Trophoblast cell (in vitro differentiated cells and primary cell): ENCODE results near the gene VILL.
A peak's percentile ranks its signal among the peaks of the same experiment; 100 is the strongest.
"Not testable (repeated sequence)": the region's sequence is repeated elsewhere in the genome, so short reads cannot be mapped to it uniquely, and the experiment has no call there.

Experiments used
- DNase-seq, 2 donors: peaks; one replicate each; pipeline ENCODE4 v3.0.0-alpha.2; 2016
- H2AFZ ChIP-seq: 2 replicates; pipeline ENCODE4 v1.6.1; 2013; ENCODE audit warnings: low read length, moderate library complexity, mild to moderate bottlenecking; ENCODE audit not compliant: insufficient read depth, poor library complexity
- H2AK5ac ChIP-seq: 2 replicates; pipeline ENCODE4 v1.6.1; 2013; ENCODE audit warnings: mild to moderate bottlenecking, low read length
- H2BK120ac ChIP-seq: 2 replicates; pipeline ENCODE4 v1.6.1; 2013; ENCODE audit warnings: low read length, mild to moderate bottlenecking, moderate library complexity; ENCODE audit not compliant: insufficient read depth, poor library complexity
- H2BK12ac ChIP-seq: 2 replicates; pipeline ENCODE4 v1.6.1; 2013; ENCODE audit warnings: mild to moderate bottlenecking, low read length, moderate library complexity
- H2BK5ac ChIP-seq: 2 replicates; pipeline ENCODE4 v1.6.1; 2013; ENCODE audit warnings: low read length, low read depth, moderate library complexity, mild to moderate bottlenecking; ENCODE audit not compliant: poor library complexity
- H3K14ac ChIP-seq: 2 replicates; pipeline ENCODE4 v1.6.1; 2013; ENCODE audit warnings: mild to moderate bottlenecking, low read length
- H3K18ac ChIP-seq: 2 replicates; pipeline ENCODE4 v1.6.1; 2013; ENCODE audit warnings: mild to moderate bottlenecking, low read length
- H3K23ac ChIP-seq: 2 replicates; pipeline ENCODE4 v1.6.1; 2013; ENCODE audit warnings: low read length
- H3K27ac ChIP-seq: 2 replicates; pipeline ENCODE4 v1.5.1; 2013; ENCODE audit warnings: low read depth, mild to moderate bottlenecking, inconsistent platforms, low read length, moderate library complexity
- H3K27me3 ChIP-seq: 2 replicates; pipeline ENCODE4 v1.6.1; 2013; ENCODE audit warnings: inconsistent platforms, mild to moderate bottlenecking, low read length, moderate library complexity; ENCODE audit not compliant: insufficient read depth
- H3K36me3 ChIP-seq, 2 experiments: 1 replicate in 1 of 2; 2 replicates in 1 of 2; pipeline ENCODE4 v1.6.1; 2013; ENCODE audit warnings: low read length in 2 of 2, mild to moderate bottlenecking in 2 of 2, moderate library complexity in 1 of 2; ENCODE audit not compliant: insufficient read depth in 2 of 2, control insufficient read depth in 1 of 2
- H3K4ac ChIP-seq: 2 replicates; pipeline ENCODE4 v1.6.1; 2013; ENCODE audit warnings: low read depth, mild to moderate bottlenecking, low read length, moderate library complexity
- H3K4me1 ChIP-seq, 2 experiments: 1 replicate in 1 of 2; 2 replicates in 1 of 2; pipeline ENCODE4 v1.6.1; 2013; ENCODE audit warnings: low read length in 2 of 2, mild to moderate bottlenecking in 2 of 2, moderate library complexity in 1 of 2; ENCODE audit not compliant: insufficient read depth in 2 of 2, control insufficient read depth in 1 of 2
- H3K4me2 ChIP-seq: 2 replicates; pipeline ENCODE4 v1.6.1; 2013; ENCODE audit warnings: inconsistent platforms, mild to moderate bottlenecking, low read length, moderate library complexity
- H3K4me3 ChIP-seq: 2 replicates; pipeline ENCODE4 v1.5.1; 2013; ENCODE audit warnings: mild to moderate bottlenecking, low read depth, low read length, inconsistent platforms
- H3K79me1 ChIP-seq: one replicate; pipeline ENCODE4 v1.6.1; 2013; ENCODE audit warnings: low read length
- H3K79me2 ChIP-seq: 2 replicates; pipeline ENCODE4 v1.6.1; 2013; ENCODE audit warnings: low read length, mild to moderate bottlenecking; ENCODE audit not compliant: control insufficient read depth, insufficient read depth, poor library complexity
- H3K9ac ChIP-seq: 2 replicates; pipeline ENCODE4 v1.6.1; 2013; ENCODE audit warnings: mild to moderate bottlenecking, low read length
- H3K9me3 ChIP-seq: 2 replicates; pipeline ENCODE4 v1.6.1; 2013; ENCODE audit warnings: low read depth, mild to moderate bottlenecking, control low read depth, inconsistent platforms, low read length; ENCODE audit not compliant: insufficient read depth
- H4K12ac ChIP-seq: 2 replicates; pipeline ENCODE4 v1.6.1; 2013; ENCODE audit warnings: low read depth, mild to moderate bottlenecking, low read length, moderate library complexity
- H4K8ac ChIP-seq: 2 replicates; pipeline ENCODE4 v1.6.1; 2013; ENCODE audit warnings: low read depth, mild to moderate bottlenecking, low read length, moderate library complexity
- H4K91ac ChIP-seq: one replicate; pipeline ENCODE4 v1.6.1; 2013; ENCODE audit warnings: low read depth, mild to moderate bottlenecking, low read length, moderate library complexity
- WGBS: extraction: QIAGEN DNeasy Blood & Tissue Kit; methylation state at CpG from one replicate; pipeline ENCODE4 v1.1.7; 2013; ENCODE audit warnings: missing lambda C conversion rate; ENCODE audit not compliant: insufficient read length, insufficient coverage; ENCODE audit errors: extremely low coverage; 5-methylcytosine and 5-hydroxymethylcytosine counted together

VILL gene

DNA sequence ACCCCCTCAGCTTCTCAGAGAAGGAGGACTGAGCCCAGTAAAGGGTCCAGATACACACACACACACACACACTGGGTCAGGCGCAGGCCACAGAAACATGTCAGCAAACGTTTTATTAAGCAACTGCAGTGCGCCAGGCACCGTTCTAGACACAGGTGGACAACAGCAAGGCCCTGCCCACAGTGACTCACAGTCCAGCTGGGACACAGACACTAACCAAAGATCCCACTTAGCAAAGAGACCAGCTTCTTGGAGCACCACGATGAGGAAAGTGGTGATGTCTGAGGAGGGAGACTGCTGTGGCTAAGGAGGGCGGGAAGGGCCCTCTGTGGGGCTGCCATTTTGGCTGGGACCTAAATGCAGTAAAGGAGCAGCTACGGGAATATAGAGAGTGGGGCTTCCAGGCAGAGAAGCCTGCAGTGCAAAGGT lies 2.8 kb upstream of the VILL start:
- Histone ChIP-seq H3K9me3 (no peaks in the 10 kb centered on the region), H2BK120ac (no peak overlapping the region), H2AFZ (no peak overlapping the region), H3K18ac (no peak overlapping the region), H3K4me2 (no peak overlapping the region), H2BK5ac (no peak overlapping the region), H3K79me1 (no peaks in the 10 kb centered on the region), H2BK12ac (no peak overlapping the region), H3K14ac (no peak overlapping the region), H2AK5ac (no peak overlapping the region), H3K79me2 (no peaks in the 10 kb centered on the region), H4K8ac (no peak overlapping the region), H3K36me3 (peaks cover 0 to 4% of the 10 kb centered on the region in 2 experiments), H4K91ac (no peak overlapping the region), H3K27me3 (no peaks in the 10 kb centered on the region), H3K4me3 (no peak overlapping the region), H3K4ac (no peak overlapping the region), H3K23ac (no peak overlapping the region), H4K12ac (no peak overlapping the region), H3K4me1 (no peaks in the 10 kb centered on the region), H3K27ac (no peak overlapping the region), H3K9ac (no peak overlapping the region)
- DNase-seq = peak in 1 of 2 donors; percentile 48
- no CpG with 5 or more reads among the region's 7 CpGs for WGBS

- not testable (repeated sequence) for H3K9ac ChIP-seq, H2AK5ac ChIP-seq, H3K4me2 ChIP-seq
These were observed 2.2 kb upstream of the VILL start for GRCh38 chr3:37988376-37988775.

DNA sequence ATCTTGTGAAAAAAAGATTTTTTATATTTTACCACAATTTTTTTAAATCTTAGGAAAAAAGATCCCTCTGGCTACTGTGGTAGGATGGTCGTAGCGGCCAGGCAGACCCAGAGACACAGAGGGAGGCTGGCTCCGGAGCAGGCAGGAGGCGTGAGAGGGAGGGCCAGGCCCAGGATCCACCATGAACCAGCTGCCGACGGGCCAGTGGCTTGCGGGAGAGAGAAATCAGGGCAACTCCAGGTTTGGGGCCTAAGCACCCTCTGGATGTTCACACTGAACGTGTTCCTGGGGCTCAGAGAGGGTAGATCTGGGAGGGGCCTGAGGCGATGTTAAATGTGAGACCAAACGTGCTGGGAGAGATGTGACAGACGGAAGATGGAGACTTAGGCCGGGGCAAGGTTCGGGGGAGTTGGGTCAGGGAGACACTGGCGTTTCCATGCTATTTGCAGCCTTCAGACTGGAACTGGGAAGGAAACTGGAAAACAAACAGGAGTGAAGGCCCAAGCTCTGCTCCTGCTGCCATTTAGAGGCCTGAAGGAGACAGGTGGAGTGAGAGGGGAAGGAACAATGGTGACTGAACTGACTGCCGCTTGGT lies 1.6 kb upstream of the VILL start:
- no peak overlapping the region for H3K4me3 ChIP-seq
- H3K9me3 ChIP-seq = no peaks in the 10 kb centered on the region
- WGBS = no CpG with 5 or more reads among the region's 15 CpGs
- no peaks in the 10 kb centered on the region for H3K27me3 ChIP-seq
- H3K4me2 ChIP-seq = no peak overlapping the region
- no peak overlapping the region for H2AFZ ChIP-seq
- H4K12ac ChIP-seq = no peak overlapping the region
- H3K27ac ChIP-seq = no peak overlapping the region
- H3K4me1 ChIP-seq = peaks cover 1 to 3% of the 10 kb centered on the region in 2 experiments
- no peak overlapping the region for H2BK120ac ChIP-seq
- no peak overlapping the region for H2AK5ac ChIP-seq
- H3K9ac ChIP-seq = no peak overlapping the region
- H4K91ac ChIP-seq = no peak overlapping the region
- H3K36me3 ChIP-seq = peaks cover 0 to 4% of the 10 kb centered on the region in 2 experiments
- no peak overlapping the region for H4K8ac ChIP-seq
- H3K4ac ChIP-seq = no peak overlapping the region
- no peak overlapping the region for H3K23ac ChIP-seq
- H3K79me1 ChIP-seq = peaks cover 1% of the 10 kb centered on the region
- H3K79me2 ChIP-seq = peaks cover under 1% of the 10 kb centered on the region
- DNase-seq = no peak
- no peak overlapping the region for H2BK5ac ChIP-seq
- H3K14ac ChIP-seq = no peak overlapping the region
- H3K18ac ChIP-seq = no peak overlapping the region
- no peak overlapping the region for H2BK12ac ChIP-seq

More at GRCh38 chr3:37988376-37988775, 2.2 kb upstream of the VILL start:
- not testable (repeated sequence) for H3K9me3 ChIP-seq, H3K23ac ChIP-seq, H3K14ac ChIP-seq, H2BK12ac ChIP-seq, H4K12ac ChIP-seq, H3K4ac ChIP-seq, H3K4me3 ChIP-seq, H2AFZ ChIP-seq, H3K4me1 ChIP-seq, H3K79me2 ChIP-seq, H3K79me1 ChIP-seq, H2BK5ac ChIP-seq, DNase-seq, H3K27me3 ChIP-seq, H2BK120ac ChIP-seq, H4K91ac ChIP-seq, H3K27ac ChIP-seq, H3K36me3 ChIP-seq, H3K18ac ChIP-seq, H4K8ac ChIP-seq
- no CpG with 5 or more reads among the region's 10 CpGs for WGBS

GRCh38 chr3:37989821-37990480 lies 635 bp upstream of the VILL start:
- no peak overlapping the region for H3K4me2 ChIP-seq
- no peak overlapping the region for H4K8ac ChIP-seq
- no peak overlapping the region for H2BK120ac ChIP-seq
- peaks cover 5% of the 10 kb centered on the region for H3K79me1 ChIP-seq
- H4K12ac ChIP-seq = no peak overlapping the region
- no peak overlapping the region for H3K18ac ChIP-seq
- H3K4me3 ChIP-seq = no peak overlapping the region
- no peak overlapping the region for H3K14ac ChIP-seq
- no peak overlapping the region for H3K9ac ChIP-seq
- no peaks in the 10 kb centered on the region for H3K27me3 ChIP-seq
- H3K4ac ChIP-seq = no peak overlapping the region
- no peak overlapping the region for H4K91ac ChIP-seq
- no peak for DNase-seq
- H2AK5ac ChIP-seq = no peak overlapping the region
- no peak overlapping the region for H2BK5ac ChIP-seq
- no peaks in the 10 kb centered on the region for H3K9me3 ChIP-seq
- H3K4me1 ChIP-seq = peaks cover 5 to 6% of the 10 kb centered on the region in 2 experiments
- H2AFZ ChIP-seq = no peak overlapping the region
- peaks cover 3% of the 10 kb centered on the region for H3K79me2 ChIP-seq
- WGBS = no CpG with 5 or more reads among the region's 7 CpGs
- H2BK12ac ChIP-seq = no peak overlapping the region
- H3K23ac ChIP-seq = no peak overlapping the region
- H3K36me3 ChIP-seq = no peaks in the 10 kb centered on the region
- H3K27ac ChIP-seq = no peak overlapping the region
